ENCODE data around the gene UST. TPM values are rescaled to one million over a fixed set of nuclear protein-coding genes. Genes with fewer than 3 reads are reported as not detected.
"Not testable (repeated sequence)": the region's sequence is repeated elsewhere in the genome, so short reads cannot be mapped to it uniquely, and the experiment has no call there.

Gene UST
- total and polyA plus RNA-seq, 3 donors from 2014 or later = 14.9 to 16.0 (median 14.9) TPM

- Histone ChIP-seq H3K4me3 (no peak overlapping the region), H3K4me1 (peaks cover 15% of the 10 kb centered on the region), H3K27ac (no peak overlapping the region), H3K27me3 (no peaks in the 10 kb centered on the region), H3K36me3 (ENCODE audit: low read depth, missing control alignments) (no peaks in the 10 kb centered on the region), H3K9me3 (no peaks in the 10 kb centered on the region)
- TF ChIP-seq POLR2A (IDR thresholded peaks at IDR 0.05) = no peak
- TF ChIP-seq, protein P1, sequence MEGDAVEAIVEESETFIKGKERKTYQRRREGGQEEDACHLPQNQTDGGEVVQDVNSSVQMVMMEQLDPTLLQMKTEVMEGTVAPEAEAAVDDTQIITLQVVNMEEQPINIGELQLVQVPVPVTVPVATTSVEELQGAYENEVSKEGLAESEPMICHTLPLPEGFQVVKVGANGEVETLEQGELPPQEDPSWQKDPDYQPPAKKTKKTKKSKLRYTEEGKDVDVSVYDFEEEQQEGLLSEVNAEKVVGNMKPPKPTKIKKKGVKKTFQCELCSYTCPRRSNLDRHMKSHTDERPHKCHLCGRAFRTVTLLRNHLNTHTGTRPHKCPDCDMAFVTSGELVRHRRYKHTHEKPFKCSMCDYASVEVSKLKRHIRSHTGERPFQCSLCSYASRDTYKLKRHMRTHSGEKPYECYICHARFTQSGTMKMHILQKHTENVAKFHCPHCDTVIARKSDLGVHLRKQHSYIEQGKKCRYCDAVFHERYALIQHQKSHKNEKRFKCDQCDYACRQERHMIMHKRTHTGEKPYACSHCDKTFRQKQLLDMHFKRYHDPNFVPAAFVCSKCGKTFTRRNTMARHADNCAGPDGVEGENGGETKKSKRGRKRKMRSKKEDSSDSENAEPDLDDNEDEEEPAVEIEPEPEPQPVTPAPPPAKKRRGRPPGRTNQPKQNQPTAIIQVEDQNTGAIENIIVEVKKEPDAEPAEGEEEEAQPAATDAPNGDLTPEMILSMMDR (IDR thresholded peaks at IDR 0.05) = no peak
- DNase-seq = no peak
- intact Hi-C loops (cut with DNase I; ENCODE audit: low total_unique reads) = no loop called here
- 64 to 74% methylated on average over 6 of the region's 6 CpGs for WGBS, 2 donors
Measured at GRCh38 chr6:148779142-148779562, 32.3 kb downstream of the UST start.

DNA sequence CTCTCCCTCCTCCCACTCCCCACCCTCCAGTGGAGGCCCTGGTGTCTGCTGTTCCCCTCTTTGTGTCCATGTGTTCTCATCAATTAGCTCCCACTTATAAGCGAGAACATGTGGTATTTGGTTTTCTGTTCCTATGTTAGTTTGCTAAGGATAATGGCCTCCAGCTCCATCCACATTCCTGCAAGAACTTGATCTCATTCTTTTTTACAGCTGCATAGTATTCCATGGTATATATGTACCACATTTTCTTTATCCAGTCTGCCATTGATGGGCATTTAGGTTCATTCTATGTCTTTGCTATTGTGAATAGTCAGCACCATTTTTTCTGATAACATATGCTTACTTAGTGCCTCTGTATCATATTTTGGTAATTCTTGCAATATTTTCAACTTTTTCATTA is 33.6 kb downstream of the UST start:
- 91 to 95% methylated on average over 1 of the region's 1 CpG for WGBS, 2 donors
- H3K9me3 ChIP-seq; DNase-seq; H3K27me3 ChIP-seq; intact Hi-C loops (cut with DNase I; ENCODE audit: low total_unique reads); H3K27ac ChIP-seq; H3K36me3 ChIP-seq (ENCODE audit: low read depth, missing control alignments); H3K4me3 ChIP-seq: not testable (repeated sequence)
- H3K4me1 ChIP-seq = peaks cover 15% of the 10 kb centered on the region

- no peak for DNase-seq
Measured at GRCh38 chr6:148780918-148781436, 34.1 kb downstream of the UST start.

DNA sequence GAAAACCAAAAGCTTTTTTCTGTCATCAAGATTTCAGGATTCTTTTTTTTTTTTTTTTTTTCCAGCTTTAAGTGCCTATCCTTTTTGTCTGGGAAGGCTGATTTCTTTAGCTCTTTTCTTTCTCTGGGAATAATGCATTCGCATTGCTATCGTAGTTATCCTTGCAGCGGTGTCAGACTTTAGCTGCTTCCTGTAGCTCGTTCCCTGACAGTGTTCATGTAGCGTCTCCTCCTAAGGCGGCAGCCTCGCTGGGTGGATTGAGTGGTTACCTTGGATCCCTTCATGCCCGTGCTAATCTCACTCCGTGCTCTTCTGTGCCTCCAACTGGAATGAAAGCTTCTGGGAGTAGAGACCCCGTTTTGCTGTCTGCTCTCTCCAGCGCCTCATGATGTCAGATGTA is 43.1 kb downstream of the UST start:
- Histone ChIP-seq H3K27me3 (no peaks in the 10 kb centered on the region), H3K9me3 (no peaks in the 10 kb centered on the region), H3K36me3 (ENCODE audit: low read depth, missing control alignments) (no peaks in the 10 kb centered on the region), H3K4me1 (no peaks in the 10 kb centered on the region), H3K4me3 (no peak overlapping the region), H3K27ac (no peak overlapping the region)
- DNase-seq = no peak
- 87 to 96% methylated on average over 11 of the region's 11 CpGs for WGBS, 2 donors
- intact Hi-C loops (cut with DNase I; ENCODE audit: low total_unique reads) = no loop called here
- no peak for TF ChIP-seq POLR2A (IDR thresholded peaks at IDR 0.05)
- TF ChIP-seq, protein P1 (IDR thresholded peaks at IDR 0.05) = no peak

More at GRCh38 chr6:148780918-148781436, 34.1 kb downstream of the UST start:
- Histone ChIP-seq H3K36me3 (ENCODE audit: low read depth, missing control alignments) (no peaks in the 10 kb centered on the region), H3K9me3 (no peaks in the 10 kb centered on the region), H3K27ac (no peak overlapping the region), H3K4me3 (no peak overlapping the region), H3K4me1 (peaks cover 15% of the 10 kb centered on the region), H3K27me3 (no peaks in the 10 kb centered on the region)
- TF ChIP-seq, protein P1 (IDR thresholded peaks at IDR 0.05) = no peak
- TF ChIP-seq POLR2A (IDR thresholded peaks at IDR 0.05) = no peak
- intact Hi-C loops (cut with DNase I; ENCODE audit: low total_unique reads) = no loop called here
- WGBS, 2 donors = 61 to 70% methylated on average over 7 of the region's 7 CpGs

GRCh38 chr6:148790404-148790803 is 43.6 kb downstream of the UST start:
- H3K27me3 ChIP-seq = no peaks in the 10 kb centered on the region
- no peak for DNase-seq
- H3K9me3 ChIP-seq = no peaks in the 10 kb centered on the region
- H3K36me3 ChIP-seq (ENCODE audit: low read depth, missing control alignments) = no peaks in the 10 kb centered on the region
- H3K27ac ChIP-seq = no peak overlapping the region
- 97 to 98% methylated on average over 9 to 10 of the region's 10 CpGs for WGBS, 2 donors
- intact Hi-C loops (cut with DNase I; ENCODE audit: low total_unique reads) = no loop called here
- no peak overlapping the region for H3K4me3 ChIP-seq
- H3K4me1 ChIP-seq = no peaks in the 10 kb centered on the region
- TF ChIP-seq, protein P1 (IDR thresholded peaks at IDR 0.05) = no peak
- TF ChIP-seq POLR2A (IDR thresholded peaks at IDR 0.05) = no peak
